HG03175 (cell line): ENCODE results near the gene ZNF75A.
A peak's percentile ranks its signal among the peaks of the same experiment; 100 is the strongest.

Experiments
- ATAC-seq: cut with Tn5 transposase; IDR thresholded peaks from one replicate; pipeline ENCODE4 v1.9.1; 2021; ENCODE audit warnings: mild to moderate bottlenecking, moderate library complexity; ENCODE audit not compliant: unreplicated experiment

ZNF75A gene

GRCh38 chr16:3364774-3365427 lies 59.6 kb downstream of the ZNF75A start:
- peak; percentile 89 for ATAC-seq
